ENCODE data around the gene MBNL2. TPM values are rescaled to one million over a fixed set of nuclear protein-coding genes. Genes with fewer than 3 reads are reported as not detected.

Gene MBNL2
- total RNA-seq, 1 donor from 2014 or later = 16.9 TPM

- no peaks in the 10 kb centered on the region for H3K9me3 Mint-ChIP-seq
These were observed 212.5 kb downstream of the MBNL2 start for GRCh38 chr13:97434397-97435201.

GRCh38 chr13:97435323-97435722 lies 213.2 kb downstream of the MBNL2 start:
- H3K4me1 Mint-ChIP-seq = peaks cover 42% of the 10 kb centered on the region

More at GRCh38 chr13:97434397-97435201, 212.5 kb downstream of the MBNL2 start:
- peak; percentile 44 for DNase-seq (ENCODE audit: low read depth, low spot score)
- Mint-ChIP-seq H3K27me3 (ENCODE audit: low read depth) (no peaks in the 10 kb centered on the region), H3K4me3 (peak overlapping the region; percentile 96), H3K27ac (ENCODE audit: unreplicated experiment) (peak overlapping the region; percentile 92), H3K36me3 (ENCODE audit: low read depth) (no peaks in the 10 kb centered on the region), H3K4me1 (peaks cover 49% of the 10 kb centered on the region)
- TF ChIP-seq, protein P1, sequence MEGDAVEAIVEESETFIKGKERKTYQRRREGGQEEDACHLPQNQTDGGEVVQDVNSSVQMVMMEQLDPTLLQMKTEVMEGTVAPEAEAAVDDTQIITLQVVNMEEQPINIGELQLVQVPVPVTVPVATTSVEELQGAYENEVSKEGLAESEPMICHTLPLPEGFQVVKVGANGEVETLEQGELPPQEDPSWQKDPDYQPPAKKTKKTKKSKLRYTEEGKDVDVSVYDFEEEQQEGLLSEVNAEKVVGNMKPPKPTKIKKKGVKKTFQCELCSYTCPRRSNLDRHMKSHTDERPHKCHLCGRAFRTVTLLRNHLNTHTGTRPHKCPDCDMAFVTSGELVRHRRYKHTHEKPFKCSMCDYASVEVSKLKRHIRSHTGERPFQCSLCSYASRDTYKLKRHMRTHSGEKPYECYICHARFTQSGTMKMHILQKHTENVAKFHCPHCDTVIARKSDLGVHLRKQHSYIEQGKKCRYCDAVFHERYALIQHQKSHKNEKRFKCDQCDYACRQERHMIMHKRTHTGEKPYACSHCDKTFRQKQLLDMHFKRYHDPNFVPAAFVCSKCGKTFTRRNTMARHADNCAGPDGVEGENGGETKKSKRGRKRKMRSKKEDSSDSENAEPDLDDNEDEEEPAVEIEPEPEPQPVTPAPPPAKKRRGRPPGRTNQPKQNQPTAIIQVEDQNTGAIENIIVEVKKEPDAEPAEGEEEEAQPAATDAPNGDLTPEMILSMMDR (conservative IDR thresholded peaks at IDR 0.05) = no peak

GRCh38 chr13:97435794-97436193 lies 213.7 kb downstream of the MBNL2 start:
- no peak overlapping the region for H3K27ac Mint-ChIP-seq (ENCODE audit: unreplicated experiment)
- no peaks in the 10 kb centered on the region for H3K9me3 Mint-ChIP-seq
- no peaks in the 10 kb centered on the region for H3K27me3 Mint-ChIP-seq (ENCODE audit: low read depth)
- peaks cover 40% of the 10 kb centered on the region for H3K4me1 Mint-ChIP-seq
- peak overlapping the region; percentile 96 for H3K4me3 Mint-ChIP-seq
- H3K36me3 Mint-ChIP-seq (ENCODE audit: low read depth) = no peaks in the 10 kb centered on the region
- no peak for DNase-seq (ENCODE audit: low read depth, low spot score)
- TF ChIP-seq, protein P1 (conservative IDR thresholded peaks at IDR 0.05) = no peak

More at GRCh38 chr13:97435323-97435722, 213.2 kb downstream of the MBNL2 start:
- peak overlapping the region; percentile 96 for H3K4me3 Mint-ChIP-seq
- H3K27ac Mint-ChIP-seq (ENCODE audit: unreplicated experiment) = no peak overlapping the region
- H3K36me3 Mint-ChIP-seq (ENCODE audit: low read depth) = no peaks in the 10 kb centered on the region
- no peaks in the 10 kb centered on the region for H3K9me3 Mint-ChIP-seq
- no peak for DNase-seq (ENCODE audit: low read depth, low spot score)
- H3K27me3 Mint-ChIP-seq (ENCODE audit: low read depth) = no peaks in the 10 kb centered on the region
- TF ChIP-seq, protein P1 (conservative IDR thresholded peaks at IDR 0.05) = no peak

GRCh38 chr13:97436845-97437244 lies 214.7 kb downstream of the MBNL2 start:
- Mint-ChIP-seq H3K4me3 (peak overlapping the region; percentile 96), H3K36me3 (ENCODE audit: low read depth) (no peaks in the 10 kb centered on the region), H3K27ac (ENCODE audit: unreplicated experiment) (no peak overlapping the region), H3K4me1 (peaks cover 36% of the 10 kb centered on the region), H3K9me3 (no peaks in the 10 kb centered on the region), H3K27me3 (ENCODE audit: low read depth) (no peaks in the 10 kb centered on the region)
- TF ChIP-seq, protein P1 (conservative IDR thresholded peaks at IDR 0.05) = no peak
- DNase-seq (ENCODE audit: low read depth, low spot score) = no peak

GRCh38 chr13:97437729-97438128 lies 215.6 kb downstream of the MBNL2 start:
- Mint-ChIP-seq H3K27ac (ENCODE audit: unreplicated experiment) (no peak overlapping the region), H3K9me3 (no peaks in the 10 kb centered on the region), H3K4me1 (peaks cover 28% of the 10 kb centered on the region), H3K27me3 (ENCODE audit: low read depth) (no peaks in the 10 kb centered on the region), H3K36me3 (ENCODE audit: low read depth) (no peaks in the 10 kb centered on the region), H3K4me3 (no peak overlapping the region)
- DNase-seq (ENCODE audit: low read depth, low spot score) = no peak
- TF ChIP-seq, protein P1 (conservative IDR thresholded peaks at IDR 0.05) = no peak

Measured in neural crest cell (in vitro differentiated cells).